HG02759 (cell line): ENCODE results near the gene RNASE8.

Source experiments
- ATAC-seq: cut with Tn5 transposase; IDR thresholded peaks from one replicate; pipeline ENCODE4 v1.9.1; 2021; ENCODE audit warnings: mild to moderate bottlenecking, moderate library complexity; ENCODE audit not compliant: unreplicated experiment

Gene RNASE8

GRCh38 chr14:21050597-21050996, 7.0 kb upstream of the RNASE8 start:
- ATAC-seq, result no peak

- ATAC-seq, result no peak
Measured at GRCh38 chr14:21053184-21054122, 4.2 kb upstream of the RNASE8 start.

GRCh38 chr14:21054123-21054767, 3.4 kb upstream of the RNASE8 start:
- ATAC-seq, result no peak

GRCh38 chr14:21054768-21055145, 2.9 kb upstream of the RNASE8 start:
- ATAC-seq, result no peak

- ATAC-seq, result no peak
Measured at GRCh38 chr14:21055432-21056117, 2.0 kb upstream of the RNASE8 start.

- ATAC-seq, result no peak
Measured at GRCh38 chr14:21056520-21057163, 980 bp upstream of the RNASE8 start.

- no peak for ATAC-seq
Measured at GRCh38 chr14:21058903-21059302, 1.3 kb downstream of the RNASE8 start.

- no peak for ATAC-seq
Measured at GRCh38 chr14:21059842-21060613, 2.4 kb downstream of the RNASE8 start.

GRCh38 chr14:21060614-21061346, 3.2 kb downstream of the RNASE8 start:
- ATAC-seq, result no peak

- no peak for ATAC-seq
Measured at GRCh38 chr14:21061347-21061668, 3.7 kb downstream of the RNASE8 start.

GRCh38 chr14:21063479-21063878, 5.9 kb downstream of the RNASE8 start:
- ATAC-seq, result no peak

- no peak for ATAC-seq
Measured at GRCh38 chr14:21066882-21067502, 9.4 kb downstream of the RNASE8 start.

- ATAC-seq, result no peak
Measured at GRCh38 chr14:21068521-21069387, 11.1 kb downstream of the RNASE8 start.

- ATAC-seq, result no peak
Measured at GRCh38 chr14:21069388-21070082, 11.9 kb downstream of the RNASE8 start.

GRCh38 chr14:21070083-21070609, 12.5 kb downstream of the RNASE8 start, which contains the start of gene ARHGEF40:
TSS of gene ARHGEF40 (plus strand) at chr14:21070304. CDS start at chr14:21070397, 93 bp downstream.
- ATAC-seq, result no peak

GRCh38 chr14:21070610-21071224, 13.1 kb downstream of the RNASE8 start:
- ATAC-seq, result no peak
